Measurements from ENCODE around the gene FARS2. TPM values are rescaled to one million over a fixed set of nuclear protein-coding genes. Genes with fewer than 3 reads are reported as not detected.

FARS2 gene
- total and polyA plus RNA-seq, 11 donors, result 11.4 to 24.6 (median 20.5) TPM

DNA sequence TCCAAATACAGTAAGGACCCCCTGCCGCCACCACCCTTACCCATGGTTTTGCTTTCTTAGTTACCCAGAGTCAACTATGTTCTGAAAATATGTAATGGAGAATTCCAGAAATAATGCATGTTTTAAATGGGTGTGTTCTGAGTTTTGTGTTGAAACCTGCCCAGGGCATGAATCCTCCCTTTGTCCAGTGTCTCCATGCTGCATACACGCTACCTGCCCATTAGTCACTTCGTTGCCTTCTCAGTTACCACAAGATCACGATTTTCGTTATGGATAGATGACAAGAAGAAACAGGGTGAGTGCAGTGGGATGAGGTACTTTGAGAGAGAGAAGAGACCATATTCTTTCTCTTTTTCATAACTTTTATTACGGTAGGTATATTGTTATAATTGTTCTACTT lies 10.6 kb downstream of the FARS2 start:
- 95 to 98% (median 96%) methylated on average over 6 of the region's 6 CpGs for WGBS, 4 donors
- TF ChIP-seq, protein P1, sequence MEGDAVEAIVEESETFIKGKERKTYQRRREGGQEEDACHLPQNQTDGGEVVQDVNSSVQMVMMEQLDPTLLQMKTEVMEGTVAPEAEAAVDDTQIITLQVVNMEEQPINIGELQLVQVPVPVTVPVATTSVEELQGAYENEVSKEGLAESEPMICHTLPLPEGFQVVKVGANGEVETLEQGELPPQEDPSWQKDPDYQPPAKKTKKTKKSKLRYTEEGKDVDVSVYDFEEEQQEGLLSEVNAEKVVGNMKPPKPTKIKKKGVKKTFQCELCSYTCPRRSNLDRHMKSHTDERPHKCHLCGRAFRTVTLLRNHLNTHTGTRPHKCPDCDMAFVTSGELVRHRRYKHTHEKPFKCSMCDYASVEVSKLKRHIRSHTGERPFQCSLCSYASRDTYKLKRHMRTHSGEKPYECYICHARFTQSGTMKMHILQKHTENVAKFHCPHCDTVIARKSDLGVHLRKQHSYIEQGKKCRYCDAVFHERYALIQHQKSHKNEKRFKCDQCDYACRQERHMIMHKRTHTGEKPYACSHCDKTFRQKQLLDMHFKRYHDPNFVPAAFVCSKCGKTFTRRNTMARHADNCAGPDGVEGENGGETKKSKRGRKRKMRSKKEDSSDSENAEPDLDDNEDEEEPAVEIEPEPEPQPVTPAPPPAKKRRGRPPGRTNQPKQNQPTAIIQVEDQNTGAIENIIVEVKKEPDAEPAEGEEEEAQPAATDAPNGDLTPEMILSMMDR (IDR thresholded peaks at IDR 0.05), result no peak
- TF ChIP-seq POLR2A (IDR thresholded peaks at IDR 0.05), result no peak
- Histone ChIP-seq H3K36me3 (peaks cover 0 to 3% (median 0%) of the 10 kb centered on the region in 9 donors), H3K4me3 (no peak overlapping the region), H3K9me3 (peaks cover 0 to 3% (median 0%) of the 10 kb centered on the region in 12 donors), H3K27ac (no peak overlapping the region), H3K27me3 (no peaks in the 10 kb centered on the region), H3K4me1 (peaks cover 0 to 4% (median 0%) of the 10 kb centered on the region in 12 donors)
- DNase-seq, result no peak
- intact Hi-C loops (cut with DNase I), result no loop called here
- ATAC-seq, result no peak

DNA sequence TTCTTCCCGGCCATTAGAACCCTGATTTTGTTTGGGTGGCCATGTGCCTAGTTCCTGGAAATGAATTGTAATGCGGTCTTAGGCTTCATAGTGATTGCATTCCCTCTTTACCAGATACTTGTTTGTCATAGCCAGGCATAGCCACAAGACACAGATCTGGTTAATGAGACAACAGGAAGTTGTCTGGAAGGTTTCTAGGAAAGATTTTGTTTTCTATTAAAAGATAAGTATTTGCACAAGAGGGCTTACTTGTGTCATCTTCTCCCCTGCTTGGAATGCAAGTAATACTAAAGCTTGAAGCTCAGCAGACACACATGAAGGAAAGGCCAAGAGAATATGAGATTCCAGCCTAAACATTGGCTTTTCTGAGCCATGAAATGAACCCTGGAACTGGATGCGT lies 12.9 kb downstream of the FARS2 start:
- no peak for DNase-seq
- no peak overlapping the region for H3K27ac ChIP-seq
- WGBS, 4 donors, result 95 to 99% (median 98%) methylated on average over 3 of the region's 3 CpGs
- no peak overlapping the region for H3K4me3 ChIP-seq
- intact Hi-C loops (cut with DNase I), result no loop called here
- H3K36me3 ChIP-seq, result peaks cover 0 to 3% (median 0%) of the 10 kb centered on the region in 9 donors
- no peaks in the 10 kb centered on the region for H3K27me3 ChIP-seq
- ATAC-seq, result no peak
- peaks cover 0 to 4% (median 0%) of the 10 kb centered on the region in 12 donors for H3K4me1 ChIP-seq
- no peaks in the 10 kb centered on the region for H3K9me3 ChIP-seq
- TF ChIP-seq, protein P1 (IDR thresholded peaks at IDR 0.05), result no peak
- TF ChIP-seq POLR2A (IDR thresholded peaks at IDR 0.05), result no peak

DNA sequence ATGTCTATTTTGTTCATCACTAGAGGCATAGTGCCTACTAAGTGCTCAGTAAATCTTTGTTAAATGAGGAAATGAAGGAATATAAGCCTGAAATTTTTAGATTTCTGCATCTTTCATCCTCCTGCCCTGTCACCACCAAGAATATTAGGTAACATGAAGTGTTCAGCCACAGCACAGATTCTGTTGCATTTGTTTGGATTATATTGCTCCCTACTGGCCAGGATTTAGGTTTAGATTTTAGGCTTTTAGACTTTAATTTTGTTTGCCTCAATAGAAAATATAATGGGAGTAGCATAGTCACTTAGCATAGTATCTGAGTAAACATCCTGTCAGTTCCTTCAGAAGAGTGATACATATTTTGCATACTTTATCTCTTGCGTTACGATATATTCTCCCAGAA lies 14.2 kb downstream of the FARS2 start:
- intact Hi-C loops (cut with DNase I), result no loop called here
- TF ChIP-seq POLR2A (IDR thresholded peaks at IDR 0.05), result no peak
- TF ChIP-seq, protein P1 (IDR thresholded peaks at IDR 0.05), result no peak
- H3K27ac ChIP-seq, result no peak overlapping the region
- no peaks in the 10 kb centered on the region for H3K9me3 ChIP-seq
- no peaks in the 10 kb centered on the region for H3K27me3 ChIP-seq
- 86 to 94% (median 91%) methylated on average over 2 of the region's 2 CpGs for WGBS, 4 donors
- H3K4me1 ChIP-seq, result peaks cover 0 to 4% (median 0%) of the 10 kb centered on the region in 12 donors
- ATAC-seq (no peak), DNase-seq (no peak)
- H3K36me3 ChIP-seq, result peaks cover 0 to 3% (median 0%) of the 10 kb centered on the region in 9 donors
- H3K4me3 ChIP-seq, result no peak overlapping the region

DNA sequence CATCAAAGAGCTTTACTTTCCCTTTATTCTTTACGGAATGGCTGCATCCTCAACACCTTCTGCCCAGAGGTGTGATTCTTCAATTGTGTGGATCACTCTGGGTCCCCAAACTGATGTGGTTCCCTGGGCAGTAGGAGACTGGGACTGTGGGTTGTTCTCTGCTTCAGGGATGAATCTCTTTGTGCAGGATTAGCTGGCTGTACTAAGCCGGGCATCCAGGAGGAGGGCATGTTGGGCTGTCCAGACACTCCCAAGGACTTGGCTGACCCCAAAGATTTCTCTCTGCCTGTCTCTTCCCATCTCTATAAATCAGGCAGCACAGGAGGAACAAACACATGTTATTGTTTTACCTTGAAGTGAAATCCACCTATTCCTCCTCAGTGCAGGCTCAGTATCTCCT lies 15.3 kb downstream of the FARS2 start:
- Histone ChIP-seq H3K4me1 (peaks cover 0 to 8% (median 0%) of the 10 kb centered on the region in 12 donors), H3K27ac (no peak overlapping the region), H3K36me3 (peaks cover 0 to 3% (median 0%) of the 10 kb centered on the region in 9 donors), H3K9me3 (no peaks in the 10 kb centered on the region), H3K4me3 (no peak overlapping the region), H3K27me3 (no peaks in the 10 kb centered on the region)
- DNase-seq (no peak), ATAC-seq (no peak)
- intact Hi-C loops (cut with DNase I), result no loop called here
- WGBS, 4 donors, result 86 to 95% (median 91%) methylated on average over 2 of the region's 2 CpGs
- TF ChIP-seq, protein P1 (IDR thresholded peaks at IDR 0.05), result no peak
- no peak for TF ChIP-seq POLR2A (IDR thresholded peaks at IDR 0.05)
